ENCODE data around the gene TRAF2. TPM values are rescaled to one million over a fixed set of nuclear protein-coding genes. Genes with fewer than 3 reads are reported as not detected.
A peak's percentile ranks its signal among the peaks of the same experiment; 100 is the strongest.

TRAF2 gene
- total and polyA plus RNA-seq, 2 donors (not counting 3 experiments of a cell fraction or from before 2014, with no cell fraction given), result 10.9 to 23.1 TPM

DNA sequence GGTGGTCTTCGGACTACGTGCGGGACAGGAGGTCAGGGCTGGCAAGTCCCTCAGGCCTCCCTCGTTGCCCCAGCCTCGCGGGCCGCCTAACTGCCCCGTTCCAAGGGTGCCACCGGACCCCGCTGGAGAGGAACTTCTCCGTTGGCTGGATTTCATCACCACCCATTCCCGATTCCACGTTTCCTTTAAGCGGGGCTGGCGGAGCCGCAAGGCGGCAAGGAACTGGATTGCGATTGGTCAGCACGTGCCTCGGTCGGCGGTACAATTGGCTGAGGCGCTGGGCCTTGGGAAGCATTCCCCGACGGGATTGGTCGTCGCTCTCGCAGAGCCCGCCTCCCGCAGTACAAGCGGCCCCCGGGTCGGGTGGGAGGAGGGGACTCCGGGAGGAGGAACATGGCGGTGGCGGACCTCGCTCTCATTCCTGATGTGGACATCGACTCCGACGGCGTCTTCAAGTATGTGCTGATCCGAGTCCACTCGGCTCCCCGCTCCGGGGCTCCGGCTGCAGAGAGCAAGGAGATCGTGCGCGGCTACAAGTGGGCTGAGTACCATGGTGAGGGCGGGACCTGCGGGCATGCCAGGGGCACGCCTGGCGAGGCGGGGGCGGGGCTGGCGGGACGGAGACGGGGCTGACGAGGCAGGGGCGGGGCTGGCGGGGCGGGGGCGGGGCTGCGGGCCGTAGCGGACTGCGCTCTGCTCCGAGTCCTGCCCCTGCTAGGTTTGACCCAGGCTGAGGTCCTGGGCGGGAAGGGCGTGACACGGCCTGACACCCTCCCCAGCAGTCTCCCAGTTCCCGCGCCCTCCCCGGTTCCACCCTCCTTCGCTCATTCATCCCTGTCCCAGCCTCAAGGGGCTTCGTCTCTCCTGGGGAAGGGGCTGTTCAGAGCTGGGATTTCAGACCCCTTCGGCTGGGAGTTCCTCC lies 37.0 kb upstream of the TRAF2 start, which contains the start of gene PHPT1:
PHPT1 (plus strand) TSS at position 372 of the 922 bp plus-strand sequence; CDS start at position 394, 22 bp downstream.
- peak within 1 kb of the TSS; percentile 29 to 90 (median 54) for H3K4me3 ChIP-seq (replicated peaks in 1 of 3; ENCODE audit: insufficient read depth in 1 of 3, low read depth in 1 of 3, low read length in 3 of 3)
- no peaks in the 10 kb centered on the region for H3K9me3 ChIP-seq (replicated peaks; ENCODE audit: control insufficient read depth, insufficient read depth, low read length)
- no peaks in the 10 kb centered on the region for H3K36me3 ChIP-seq (ENCODE audit: control insufficient read depth in 2 of 2, extremely low read depth in 1 of 2, insufficient read depth in 2 of 2, low read length in 2 of 2)
- no peaks in the 10 kb centered on the region for H3K9me1 ChIP-seq (replicated peaks; ENCODE audit: control insufficient read depth, extremely low read depth, insufficient read depth, low read length)
- peaks cover 8 to 23% of the 10 kb centered on the region in 2 experiments for H3K27me3 ChIP-seq (ENCODE audit: control insufficient read depth in 2 of 2, insufficient read depth in 2 of 2, low read length in 2 of 2)
- H2AFZ ChIP-seq (ENCODE audit: low read depth, low read length), result peak within 1 kb of the TSS; percentile 81
- TF ChIP-seq MYC (IDR thresholded peaks at IDR 0.05; ENCODE audit: low read depth, low read length), result no peak
- TF ChIP-seq CTCF (IDR thresholded peaks at IDR 0.05; ENCODE audit: extremely low read depth in 1 of 2, insufficient read depth in 1 of 2, low read depth in 1 of 2, low read length in 2 of 2), result no peak
- no peak for TF ChIP-seq EZH2 (IDR thresholded peaks at IDR 0.05; ENCODE audit: borderline replicate concordance, low read depth, low read length, severe bottlenecking)
- peak; percentile 97 for TF ChIP-seq POLR2AphosphoS5 (IDR thresholded peaks at IDR 0.05; ENCODE audit: insufficient read depth, low read depth, low read length)
- no peak for TF ChIP-seq GATA2 (IDR thresholded peaks at IDR 0.05; ENCODE audit: insufficient read depth, insufficient read length, low read depth, low read length)
- TF ChIP-seq FOS (IDR thresholded peaks at IDR 0.05; ENCODE audit: borderline replicate concordance, insufficient read depth, low read length), result no peak
- TF ChIP-seq MAX (IDR thresholded peaks at IDR 0.05; ENCODE audit: insufficient read depth, insufficient read length), result peak; percentile 64
- peak; percentile 97 for TF ChIP-seq POLR2A (IDR thresholded peaks at IDR 0.05; ENCODE audit: low read depth, low read length)
- TF ChIP-seq JUN (IDR thresholded peaks at IDR 0.05; ENCODE audit: borderline replicate concordance, insufficient read depth, insufficient read length, low read depth), result no peak
- CTCF ChIA-PET, result interaction anchor here (0.6 kb wide), 1 partner anchor 61 kb away, joined by 3 read pairs; no protein-coding TSS in a partner anchor
- DNase-seq (ENCODE audit: low read depth, low spot score), result peak; percentile 99
- BruUV-seq (replicated peaks), result TSS peak; percentile 40
- no peak within 1 kb of the TSS for H3K27ac ChIP-seq (ENCODE audit: insufficient read depth, low read depth, low read length)
- peak within 1 kb of the TSS; percentile 60 for H3K4me2 ChIP-seq (ENCODE audit: insufficient read depth, low read length)
- H3K4me1 ChIP-seq (ENCODE audit: control insufficient read depth, extremely low read depth, insufficient read depth, low read length), result peaks cover 10% of the 10 kb centered on the region
- POLR2A ChIA-PET, result no interaction called here
- no peaks in the 10 kb centered on the region for H4K20me1 ChIP-seq (replicated peaks; ENCODE audit: control insufficient read depth, extremely low read depth, insufficient read depth, low read length)
- dilution Hi-C loops (cut with MboI; ENCODE audit: extremely low pct_ligation_motif_present, low sequenced_read_pairs) (no loop called here), intact Hi-C loops (cut with micrococcal nuclease) (loop anchor here (1.0 to 5.0 kb wide), 4 partner anchors 17 to 96 kb away; partner anchors contain the start of genes C8G, EDF1, FBXW5 and TMEM141)
- peak within 1 kb of the TSS; percentile 46 for H3K9ac ChIP-seq (replicated peaks; ENCODE audit: extremely low read depth, insufficient read depth, low read length)
- peak; percentile 99 for FAIRE-seq
- H3K79me2 ChIP-seq (ENCODE audit: control insufficient read depth, insufficient read depth, low read length), result no peaks in the 10 kb centered on the region
